Nephron progenitor cell (in vitro differentiated cells): Measurements from ENCODE around the gene TFB2M.
"Not testable (repeated sequence)": the region's sequence is repeated elsewhere in the genome, so short reads cannot be mapped to it uniquely, and the experiment has no call there.

Experiments
- DNase-seq: peaks from one replicate; pipeline ENCODE4 v3.0.0; 2021
- H3K27ac Mint-ChIP-seq: 2 replicates; pipeline ENCODE4 v1.8.0; 2021; ENCODE audit warnings: mild to moderate bottlenecking, moderate library complexity, mixed read lengths
- H3K27me3 Mint-ChIP-seq: 2 replicates; pipeline ENCODE4 v1.8.0; 2021; ENCODE audit warnings: mild to moderate bottlenecking, low read depth, mixed read lengths; ENCODE audit not compliant: poor library complexity
- H3K36me3 Mint-ChIP-seq: 2 replicates; pipeline ENCODE4 v1.8.0; 2021; ENCODE audit warnings: low read depth, mixed read lengths
- H3K4me1 Mint-ChIP-seq: 2 replicates; pipeline ENCODE4 v1.8.0; 2021; ENCODE audit warnings: mixed read lengths
- H3K4me3 Mint-ChIP-seq: 2 replicates; pipeline ENCODE4 v1.8.0; 2021; ENCODE audit warnings: mild to moderate bottlenecking, moderate library complexity, mixed read lengths
- H3K9me3 Mint-ChIP-seq: 2 replicates; pipeline ENCODE4 v1.8.0; 2021; ENCODE audit warnings: mild to moderate bottlenecking, moderate library complexity, mixed read lengths
- CTCF ChIP-seq: fragments of 200-600 bp; sonication (generic); IDR thresholded peaks from 2 replicates; pipeline ENCODE4 v1.5.0; 2021; ENCODE audit warnings: antibody characterized with exemption

Gene TFB2M

GRCh38 chr1:246566813-246567645 lies 968 bp upstream of the TFB2M start:
- Mint-ChIP-seq H3K4me3 (peak overlapping the region; percentile 99), H3K9me3 (no peaks in the 10 kb centered on the region), H3K4me1 (peaks cover 39% of the 10 kb centered on the region), H3K27ac (peak overlapping the region; percentile 82), H3K36me3 (peaks cover 6% of the 10 kb centered on the region), H3K27me3 (no peaks in the 10 kb centered on the region)
- no peak for DNase-seq
- TF ChIP-seq CTCF: no peak

- Mint-ChIP-seq H3K27me3 (no peaks in the 10 kb centered on the region), H3K9me3 (no peaks in the 10 kb centered on the region), H3K36me3 (peaks cover 6% of the 10 kb centered on the region), H3K4me1 (peaks cover 39% of the 10 kb centered on the region), H3K27ac (peak overlapping the region; percentile 99), H3K4me3 (peak overlapping the region; percentile 99)
- DNase-seq: no peak
- no peak for TF ChIP-seq CTCF
Observed at GRCh38 chr1:246565751-246566127, 322 bp downstream of the TFB2M start.

- Mint-ChIP-seq H3K4me1 (peaks cover 33% of the 10 kb centered on the region), H3K27ac (peak overlapping the region; percentile 99), H3K4me3 (peak overlapping the region; percentile 99), H3K36me3 (peaks cover 6% of the 10 kb centered on the region), H3K9me3 (no peaks in the 10 kb centered on the region), H3K27me3 (no peaks in the 10 kb centered on the region)
- DNase-seq: no peak
- TF ChIP-seq CTCF: no peak
Observed at GRCh38 chr1:246564839-246565750, 966 bp downstream of the TFB2M start.

GRCh38 chr1:246560833-246561232 lies 5.2 kb downstream of the TFB2M start:
- not testable (repeated sequence) for H3K4me3 Mint-ChIP-seq, H3K9me3 Mint-ChIP-seq, DNase-seq, H3K27ac Mint-ChIP-seq, H3K27me3 Mint-ChIP-seq
- peaks cover 35% of the 10 kb centered on the region for H3K36me3 Mint-ChIP-seq
- peaks cover 12% of the 10 kb centered on the region for H3K4me1 Mint-ChIP-seq

- H3K27me3 Mint-ChIP-seq: no peaks in the 10 kb centered on the region
- TF ChIP-seq CTCF: no peak
- H3K36me3 Mint-ChIP-seq: peaks cover 46% of the 10 kb centered on the region
- H3K9me3 Mint-ChIP-seq: no peaks in the 10 kb centered on the region
- DNase-seq: no peak
- no peak overlapping the region for H3K4me3 Mint-ChIP-seq
- H3K27ac Mint-ChIP-seq: no peak overlapping the region
- no peaks in the 10 kb centered on the region for H3K4me1 Mint-ChIP-seq
Observed at GRCh38 chr1:246559310-246559709, 6.8 kb downstream of the TFB2M start.

- Mint-ChIP-seq H3K36me3 (peaks cover 50% of the 10 kb centered on the region), H3K27ac (no peak overlapping the region), H3K4me1 (no peaks in the 10 kb centered on the region), H3K4me3 (no peak overlapping the region), H3K27me3 (no peaks in the 10 kb centered on the region), H3K9me3 (no peaks in the 10 kb centered on the region)
- no peak for TF ChIP-seq CTCF
- no peak for DNase-seq
Observed at GRCh38 chr1:246558041-246558440, 8.0 kb downstream of the TFB2M start.
